ENCODE results near the gene CASP10. TPM values are rescaled to one million over a fixed set of nuclear protein-coding genes. Genes with fewer than 3 reads are reported as not detected.

The CASP10 gene
- total and polyA plus RNA-seq, 2 experiments from 2014 or later: 2.9 to 5.1 TPM

- Histone ChIP-seq H3K9ac (peak overlapping the region; percentile 65), H3K4me2 (ENCODE audit: unreplicated experiment) (peak overlapping the region; percentile 77), H3K36me3 (ENCODE audit: low read depth) (peaks cover 20% of the 10 kb centered on the region), H3K79me2 (ENCODE audit: insufficient read depth) (peaks cover 41% of the 10 kb centered on the region), H4K20me1 (ENCODE audit: insufficient read depth) (no peaks in the 10 kb centered on the region), H2AFZ (no peak overlapping the region), H3K27me3 (replicated peaks; ENCODE audit: insufficient read depth) (no peaks in the 10 kb centered on the region), H3K4me1 (ENCODE audit: insufficient read depth) (peaks cover 44% of the 10 kb centered on the region), H3K27ac (peak overlapping the region; percentile 91), H3K9me2 (ENCODE audit: insufficient read depth) (no peaks in the 10 kb centered on the region), H3K4me3 (peak overlapping the region; percentile 44), H3K9me3 (ENCODE audit: low read depth) (no peaks in the 10 kb centered on the region), H3F3A (ENCODE audit: insufficient read depth) (peaks cover 69% of the 10 kb centered on the region)
- TF ChIP-seq EZH2 (IDR thresholded peaks at IDR 0.05; ENCODE audit: insufficient read depth, poor library complexity, severe bottlenecking) (no peak), EZH2phosphoT487 (IDR thresholded peaks at IDR 0.05; ENCODE audit: insufficient read depth, low read depth) (no peak)
- no peak for DNase-seq
- WGBS, 2 experiments (ENCODE audit: low coverage in 1 of 2, low lambda C conversion rate in 2 of 2, missing lambda C conversion rate in 2 of 2): 41 to 50% methylated on average over 3 of the region's 3 CpGs
- in situ Hi-C loops (cut with MboI): no loop called here
Measured at GRCh38 chr2:201150454-201151020, 32.4 kb upstream of the CASP10 start.

GRCh38 chr2:201151127-201151981 is 31.6 kb upstream of the CASP10 start:
- H2AFZ ChIP-seq: no peak overlapping the region
- TF ChIP-seq EZH2 (IDR thresholded peaks at IDR 0.05; ENCODE audit: insufficient read depth, poor library complexity, severe bottlenecking): no peak
- no peak for TF ChIP-seq EZH2phosphoT487 (IDR thresholded peaks at IDR 0.05; ENCODE audit: insufficient read depth, low read depth)

GRCh38 chr2:201152517-201152916 is 30.4 kb upstream of the CASP10 start:
- Histone ChIP-seq H3K4me3 (no peak overlapping the region), H3K27ac (peak overlapping the region; percentile 91), H4K20me1 (ENCODE audit: insufficient read depth) (no peaks in the 10 kb centered on the region), H3K79me2 (ENCODE audit: insufficient read depth) (peaks cover 50% of the 10 kb centered on the region), H3K36me3 (ENCODE audit: low read depth) (peaks cover 24% of the 10 kb centered on the region; the same call in 1 of the 2 replicates), H2AFZ (no peak overlapping the region), H3K9me3 (ENCODE audit: low read depth) (no peaks in the 10 kb centered on the region), H3K4me1 (ENCODE audit: insufficient read depth) (peaks cover 44% of the 10 kb centered on the region), H3F3A (ENCODE audit: insufficient read depth) (peaks cover 56% of the 10 kb centered on the region), H3K4me2 (ENCODE audit: unreplicated experiment) (peak overlapping the region; percentile 77), H3K9ac (peak overlapping the region; percentile 65), H3K27me3 (replicated peaks; ENCODE audit: insufficient read depth) (no peaks in the 10 kb centered on the region), H3K9me2 (ENCODE audit: insufficient read depth) (no peaks in the 10 kb centered on the region)
- TF ChIP-seq EZH2 (IDR thresholded peaks at IDR 0.05; ENCODE audit: insufficient read depth, poor library complexity, severe bottlenecking) (no peak), EZH2phosphoT487 (IDR thresholded peaks at IDR 0.05; ENCODE audit: insufficient read depth, low read depth) (no peak)
- 91 to 100% methylated on average over 1 of the region's 1 CpG for WGBS, 2 experiments (ENCODE audit: low coverage in 1 of 2, low lambda C conversion rate in 2 of 2, missing lambda C conversion rate in 2 of 2)
- in situ Hi-C loops (cut with MboI): no loop called here
- no peak for DNase-seq

More at GRCh38 chr2:201151127-201151981, 31.6 kb upstream of the CASP10 start:
- Histone ChIP-seq H4K20me1 (ENCODE audit: insufficient read depth) (no peaks in the 10 kb centered on the region), H3K9me3 (ENCODE audit: low read depth) (no peaks in the 10 kb centered on the region), H3K79me2 (ENCODE audit: insufficient read depth) (peaks cover 43% of the 10 kb centered on the region), H3K36me3 (ENCODE audit: low read depth) (peaks cover 20% of the 10 kb centered on the region; the same call in 1 of the 2 replicates), H3K4me3 (peak overlapping the region; percentile 44), H3K9ac (peak overlapping the region; percentile 65), H3K9me2 (ENCODE audit: insufficient read depth) (no peaks in the 10 kb centered on the region), H3K4me1 (ENCODE audit: insufficient read depth) (peaks cover 44% of the 10 kb centered on the region), H3K4me2 (ENCODE audit: unreplicated experiment) (peak overlapping the region; percentile 77), H3K27ac (peak overlapping the region; percentile 91), H3K27me3 (replicated peaks; ENCODE audit: insufficient read depth) (no peaks in the 10 kb centered on the region), H3F3A (ENCODE audit: insufficient read depth) (peaks cover 65% of the 10 kb centered on the region)
- in situ Hi-C loops (cut with MboI): no loop called here
- 5% methylated on average over 8 of the region's 8 CpGs for WGBS, 2 experiments (ENCODE audit: low coverage in 1 of 2, low lambda C conversion rate in 2 of 2, missing lambda C conversion rate in 2 of 2)
- DNase-seq: peak; percentile 92

GRCh38 chr2:201152999-201153815 is 29.7 kb upstream of the CASP10 start:
- Histone ChIP-seq H3K9me3 (ENCODE audit: low read depth) (no peaks in the 10 kb centered on the region), H3K4me2 (ENCODE audit: unreplicated experiment) (no peak overlapping the region), H3K9ac (no peak overlapping the region), H4K20me1 (ENCODE audit: insufficient read depth) (no peaks in the 10 kb centered on the region), H2AFZ (no peak overlapping the region), H3F3A (ENCODE audit: insufficient read depth) (peaks cover 61% of the 10 kb centered on the region), H3K9me2 (ENCODE audit: insufficient read depth) (no peaks in the 10 kb centered on the region), H3K79me2 (ENCODE audit: insufficient read depth) (peaks cover 56% of the 10 kb centered on the region), H3K4me1 (ENCODE audit: insufficient read depth) (peaks cover 41% of the 10 kb centered on the region), H3K27me3 (replicated peaks; ENCODE audit: insufficient read depth) (no peaks in the 10 kb centered on the region), H3K4me3 (no peak overlapping the region), H3K27ac (peak overlapping the region; percentile 91), H3K36me3 (ENCODE audit: low read depth) (peaks cover 30% of the 10 kb centered on the region; the same call in 1 of the 2 replicates)
- no peak for DNase-seq
- TF ChIP-seq EZH2 (IDR thresholded peaks at IDR 0.05; ENCODE audit: insufficient read depth, poor library complexity, severe bottlenecking): no peak
- no peak for TF ChIP-seq EZH2phosphoT487 (IDR thresholded peaks at IDR 0.05; ENCODE audit: insufficient read depth, low read depth)
- in situ Hi-C loops (cut with MboI): no loop called here
- 91% methylated on average over 6 of the region's 6 CpGs for WGBS, 2 experiments (ENCODE audit: low coverage in 1 of 2, low lambda C conversion rate in 2 of 2, missing lambda C conversion rate in 2 of 2)

All from GM23248 (cell line).